GM19351 (cell line): ENCODE data around the gene BMP6.

Source experiments
- ATAC-seq: cut with Tn5 transposase; IDR thresholded peaks from one replicate; pipeline ENCODE4 v1.9.1; 2021; ENCODE audit warnings: mild to moderate bottlenecking, moderate library complexity; ENCODE audit not compliant: unreplicated experiment

Gene BMP6

GRCh38 chr6:7919871-7920270 is 194.0 kb downstream of the BMP6 start:
- ATAC-seq, result no peak

- no peak for ATAC-seq
Observed at GRCh38 chr6:7920425-7920824, 194.5 kb downstream of the BMP6 start.

- no peak for ATAC-seq
Observed at GRCh38 chr6:7921046-7921445, 195.1 kb downstream of the BMP6 start.

- ATAC-seq, result no peak
Observed at GRCh38 chr6:7921632-7922092, 195.8 kb downstream of the BMP6 start.

- no peak for ATAC-seq
Observed at GRCh38 chr6:7922596-7922995, 196.7 kb downstream of the BMP6 start.

GRCh38 chr6:7924867-7925266 is 199.0 kb downstream of the BMP6 start:
- ATAC-seq, result no peak
